IMR-90 (cell line): ENCODE measurements around the gene FRMD6. TPM values are rescaled to one million over a fixed set of nuclear protein-coding genes. Genes with fewer than 3 reads are reported as not detected.
A peak's percentile ranks its signal among the peaks of the same experiment; 100 is the strongest.

Experiments used
- ATAC-seq: fragments of 200-7000 bp; cut with Tn5 transposase; 2 replicates; pipeline ENCODE4 v1.9.1; 2020; ENCODE audit warnings: low read depth, mild to moderate bottlenecking, moderate library complexity
- BruUV-seq: library from RNA; stranded (reverse); fragments of 400-500 nt; replicated peaks from 2 replicates; lab custom pipeline; 2021; lab: Mats Ljungman, UMichigan
- CTCF ChIA-PET: fragments of 300-600 bp; formaldehyde crosslinking; extraction: SDS; loops from one replicate; lab custom pipeline; 2021; ENCODE audit warnings: antibody characterized with exemption; lab: Yijun Ruan, JAX
- POLR2A ChIA-PET: fragments of 300-600 bp; sonication (Branson Sonifier 250); formaldehyde crosslinking; loops from one replicate; lab custom pipeline; 2022; ENCODE audit warnings: antibody characterized with exemption; ENCODE audit not compliant: unreplicated experiment; lab: Charles Lee
- DNase-seq: peaks from one replicate; pipeline ENCODE4 v3.0.0; 2013
- H2AFZ ChIP-seq: replicated peaks from 2 replicates; pipeline ENCODE3; 2013; ENCODE audit warnings: low read length, mild to moderate bottlenecking; ENCODE audit not compliant: poor library complexity
- H2AK5ac ChIP-seq: 2 replicates; pipeline ENCODE4 v1.6.1; 2013; ENCODE audit warnings: low read depth, low read length, inconsistent platforms
- H2AK9ac ChIP-seq: replicated peaks from 2 replicates; pipeline ENCODE3; 2013; ENCODE audit warnings: mild to moderate bottlenecking, low read depth, low read length, moderate library complexity; ENCODE audit not compliant: poor library complexity
- H2BK120ac ChIP-seq: 2 replicates; pipeline ENCODE4 v1.6.1; 2013; ENCODE audit warnings: low read depth, low read length, inconsistent platforms
- H2BK15ac ChIP-seq: 3 replicates; pipeline ENCODE4 v1.6.1; 2013; ENCODE audit warnings: low read depth, low read length, inconsistent platforms
- H2BK20ac ChIP-seq: 2 replicates; pipeline ENCODE4 v1.6.1; 2013; ENCODE audit warnings: low read depth, mild to moderate bottlenecking, inconsistent platforms, low read length, moderate library complexity
- H2BK5ac ChIP-seq: 2 replicates; pipeline ENCODE4 v1.6.1; 2013; ENCODE audit warnings: mild to moderate bottlenecking, low read depth, low read length, inconsistent platforms; ENCODE audit not compliant: poor library complexity, severe bottlenecking
- H3K14ac ChIP-seq: replicated peaks from 2 replicates; pipeline ENCODE4 v1.6.1; 2013; ENCODE audit warnings: low read depth, low read length, inconsistent platforms
- H3K18ac ChIP-seq: 2 replicates; pipeline ENCODE4 v1.6.1; 2013; ENCODE audit warnings: low read depth, low read length, control low read depth
- H3K23ac ChIP-seq: 2 replicates; pipeline ENCODE4 v1.6.1; 2013; ENCODE audit warnings: low read depth, low read length, inconsistent platforms
- H3K27ac ChIP-seq: 2 replicates; pipeline ENCODE4 v1.5.1; 2013; ENCODE audit warnings: mild to moderate bottlenecking, control low read depth, low read length; ENCODE audit not compliant: insufficient read depth
- H3K27me3 ChIP-seq: 2 replicates; pipeline ENCODE4 v1.6.1; 2013; ENCODE audit warnings: low read length; ENCODE audit not compliant: control insufficient read depth, insufficient read depth
- H3K36me3 ChIP-seq: 2 replicates; pipeline ENCODE4 v1.6.1; 2013; ENCODE audit warnings: low read length, mixed read lengths; ENCODE audit not compliant: control insufficient read depth, insufficient read depth
- H3K4ac ChIP-seq: 2 replicates; pipeline ENCODE4 v1.6.1; 2013; ENCODE audit warnings: low read depth, low read length, inconsistent platforms
- H3K4me1 ChIP-seq: 2 replicates; pipeline ENCODE4 v1.6.1; 2013; ENCODE audit warnings: low read length, mixed read lengths; ENCODE audit not compliant: control insufficient read depth, insufficient read depth
- H3K4me2 ChIP-seq: 2 replicates; pipeline ENCODE4 v1.6.1; 2013; ENCODE audit warnings: low read depth, mild to moderate bottlenecking, control low read depth, low read length, moderate library complexity
- H3K4me3 ChIP-seq: 2 replicates; pipeline ENCODE4 v1.5.1; 2013; ENCODE audit warnings: low read depth, mild to moderate bottlenecking, control low read depth, low read length, moderate library complexity; ENCODE audit not compliant: insufficient read depth
- H3K56ac ChIP-seq: 2 replicates; pipeline ENCODE4 v1.6.1; 2013; ENCODE audit warnings: low read length, inconsistent platforms; ENCODE audit not compliant: insufficient read depth; ENCODE audit errors: extremely low read depth
- H3K79me1 ChIP-seq, 2 experiments: 2 replicates each; pipeline ENCODE4 v1.6.1; 2013; ENCODE audit warnings: low read length in 2 of 2, inconsistent platforms in 1 of 2, low read depth in 1 of 2
- H3K9ac ChIP-seq: 2 replicates; pipeline ENCODE4 v1.6.1; 2013; ENCODE audit warnings: low read depth, low read length, control low read depth
- H3K9me1 ChIP-seq: 2 replicates; pipeline ENCODE4 v1.6.1; 2013; ENCODE audit warnings: low read length, inconsistent platforms; ENCODE audit not compliant: insufficient read depth
- H3K9me3 ChIP-seq: 2 replicates; pipeline ENCODE4 v1.6.1; 2013; ENCODE audit warnings: low read length; ENCODE audit not compliant: control insufficient read depth, insufficient read depth
- H4K20me1 ChIP-seq: 2 replicates; pipeline ENCODE4 v1.6.1; 2013; ENCODE audit warnings: low read length, inconsistent platforms; ENCODE audit not compliant: insufficient read depth
- H4K5ac ChIP-seq: 2 replicates; pipeline ENCODE4 v1.6.1; 2013; ENCODE audit warnings: mild to moderate bottlenecking, low read depth, low read length, control low read depth
- H4K8ac ChIP-seq, 2 experiments: 2 replicates each; pipeline ENCODE4 v1.6.1; 2013; ENCODE audit warnings: low read depth in 2 of 2, low read length in 2 of 2, control low read depth in 1 of 2, inconsistent platforms in 1 of 2
- H4K91ac ChIP-seq: 2 replicates; pipeline ENCODE4 v1.6.1; 2013; ENCODE audit warnings: low read depth, low read length, inconsistent platforms; ENCODE audit not compliant: insufficient read depth
- CHD1 ChIP-seq: IDR thresholded peaks from 2 replicates; pipeline ENCODE4 v1.6.1; 2012; ENCODE audit warnings: low read depth, low read length, improper control_type of control experiment
- CTCF ChIP-seq: conservative IDR thresholded peaks from 2 replicates; pipeline ENCODE4 v1.5.1; 2012; ENCODE audit warnings: mild to moderate bottlenecking, low read depth, low read length, improper control_type of control experiment
- MAFK ChIP-seq: IDR thresholded peaks from 2 replicates; pipeline ENCODE4 v1.6.1; 2012; ENCODE audit warnings: low read depth, low read length, improper control_type of control experiment
- NFE2L2 ChIP-seq: fragments of 150-350 bp; IDR thresholded peaks from 2 replicates; pipeline ENCODE4 v1.6.1; 2016; ENCODE audit warnings: low read depth, mild to moderate bottlenecking, low read length
- POLR2A ChIP-seq: IDR thresholded peaks from 2 replicates; pipeline ENCODE4 v1.6.1; 2012; ENCODE audit warnings: mild to moderate bottlenecking, low read depth, low read length
- RCOR1 ChIP-seq: IDR thresholded peaks from 2 replicates; pipeline ENCODE4 v1.6.1; 2012; ENCODE audit warnings: mild to moderate bottlenecking, low read length, improper control_type of control experiment; ENCODE audit not compliant: insufficient replicate concordance
- SMC3 ChIP-seq: fragments of 150-350 bp; IDR thresholded peaks from 2 replicates; pipeline ENCODE4 v1.6.1; 2016; ENCODE audit warnings: low read depth, mild to moderate bottlenecking, antibody characterized with exemption, low read length, moderate library complexity
- WGBS, 2 experiments: methylation state at CpG; one replicate each; pipeline versions ENCODE4 v1.1.5 to v1.1.7; 2013; ENCODE audit warnings: missing lambda C conversion rate in 2 of 2; ENCODE audit not compliant: insufficient read length in 1 of 2; ENCODE audit errors: extremely low coverage in 2 of 2; 5-methylcytosine and 5-hydroxymethylcytosine counted together
- dilution Hi-C: fragments of 300-500 bp; cut with HindIII; formaldehyde crosslinking; loops from one replicate; pipeline ENCODE4 v1.14.3; 2018; ENCODE audit warnings: low sequenced_read_pairs; ENCODE audit not compliant: unreplicated experiment
- in situ Hi-C: fragments of 300-500 bp; cut with MboI; formaldehyde crosslinking; loops from 3 replicates; pipeline ENCODE4 v1.14.3; 2019; ENCODE audit warnings: low sequenced_read_pairs, inconsistent platforms, mixed read lengths
- intact Hi-C: fragments of 100-400 bp; cut with micrococcal nuclease; formaldehyde crosslinking; loops from 2 replicates; pipeline ENCODE4 v1.10.0; 2022
- polyA plus RNA-seq, 3 experiments: library from polyadenylated mRNA; depleted of rRNA; stranded (reverse); fragments of >200 nt; gene quantifications; 2 replicates each; pipeline ENCODE4 v1.2.3, GENCODE V29; 2012; ENCODE audit warnings: low replicate concordance in 1 of 3
- total RNA-seq: library from RNA; depleted of rRNA; stranded (reverse); fragments of >200 nt; gene quantifications from 2 replicates; pipeline ENCODE4 v1.2.3, GENCODE V29; 2012

Gene FRMD6
- total and polyA plus RNA-seq, 2 of the 4 experiments (the other 2 are of a cell fraction): 243 to 682 TPM

- Histone ChIP-seq H2AFZ (no peak overlapping the region), H3K27ac (no peak overlapping the region), H3K18ac (no peak overlapping the region), H3K14ac (no peak overlapping the region), H3K9me1 (peaks cover 12% of the 10 kb centered on the region; the same call in 1 of the 2 replicates), H4K91ac (no peak overlapping the region), H2BK15ac (no peak overlapping the region), H3K4me3 (no peak overlapping the region), H2BK20ac (no peak overlapping the region), H3K4ac (no peak overlapping the region), H3K36me3 (peaks cover 54% of the 10 kb centered on the region), H3K4me2 (no peak overlapping the region), H2BK120ac (no peak overlapping the region), H3K79me1 (peaks cover 27 to 56% of the 10 kb centered on the region in 2 experiments), H4K20me1 (peaks cover 31% of the 10 kb centered on the region), H3K23ac (no peak overlapping the region), H2BK5ac (no peak overlapping the region), H2AK9ac (no peak overlapping the region), H3K9ac (no peak overlapping the region), H3K27me3 (no peaks in the 10 kb centered on the region), H4K8ac (no peak overlapping the region), H4K5ac (no peak overlapping the region), H3K4me1 (peaks cover 8% of the 10 kb centered on the region), H3K56ac (no peak overlapping the region), H3K9me3 (no peaks in the 10 kb centered on the region), H2AK5ac (no peak overlapping the region)
- WGBS, 2 experiments: 88% methylated on average over 2 of the region's 3 CpGs; no CpG with 5 or more reads in 1 of the 2 experiments
- in situ Hi-C loops: no loop called here
- POLR2A ChIA-PET: no interaction called here
- ATAC-seq (no peak), DNase-seq (peak; percentile 4)
- intact Hi-C loops: no loop called here
- dilution Hi-C loops: no loop called here
- BruUV-seq: no TSS peak
- CTCF ChIA-PET: no interaction called here
- TF ChIP-seq RCOR1: no peak
- no peak for TF ChIP-seq MAFK
- no peak for TF ChIP-seq NFE2L2
- TF ChIP-seq CHD1: no peak
- TF ChIP-seq SMC3: no peak
- TF ChIP-seq CTCF: no peak
- no peak for TF ChIP-seq POLR2A
These were observed 73.4 kb downstream of the FRMD6 start for GRCh38 chr14:51725061-51725460.
